CD4-positive, alpha-beta memory T cell (primary cell): ENCODE data around the gene AUNIP. TPM values are rescaled to one million over a fixed set of nuclear protein-coding genes. Genes with fewer than 3 reads are reported as not detected.
A peak's percentile ranks its signal among the peaks of the same experiment; 100 is the strongest.

Experiments
- CTCF ChIA-PET: fragments of 350-600 bp; sonication (Branson Sonifier 250); formaldehyde crosslinking; loops from one replicate; lab custom pipeline; 2021; ENCODE audit warnings: inconsistent platforms; ENCODE audit not compliant: partially characterized antibody; lab: Charles Lee
- POLR2A ChIA-PET: fragments of 350-600 bp; sonication (Branson Sonifier 250); formaldehyde crosslinking; loops from one replicate; lab custom pipeline; 2021; ENCODE audit not compliant: partially characterized antibody; lab: Charles Lee
- DNase-seq, 5 donors: peaks; one replicate each; pipeline versions ENCODE4 v3.0.0 to v3.0.0-alpha.2; 2020 to 2022; ENCODE audit warnings: mixed read lengths in 1 of 5
- H3K27ac ChIP-seq: one replicate; pipeline ENCODE4 v1.7.0; 2013; ENCODE audit warnings: low read depth, low read length
- H3K27me3 ChIP-seq: 2 replicates; pipeline ENCODE4 v1.7.0; 2013; ENCODE audit warnings: mild to moderate bottlenecking, low read length, moderate library complexity; ENCODE audit not compliant: insufficient read depth
- H3K36me3 ChIP-seq: 2 replicates; pipeline ENCODE4 v1.7.0; 2013; ENCODE audit warnings: mild to moderate bottlenecking, low read length, moderate library complexity; ENCODE audit not compliant: insufficient read depth
- H3K4me1 ChIP-seq: 2 replicates; pipeline ENCODE4 v1.7.0; 2013; ENCODE audit warnings: mild to moderate bottlenecking, low read length, moderate library complexity; ENCODE audit not compliant: insufficient read depth
- H3K4me3 ChIP-seq, 2 donors: one replicate each; pipeline ENCODE4 v1.7.0; 2013; ENCODE audit warnings: low read length in 2 of 2, mild to moderate bottlenecking in 1 of 2
- H3K9me3 ChIP-seq, 2 donors: one replicate each; pipeline ENCODE4 v1.7.0; 2013; ENCODE audit warnings: low read length in 2 of 2, control low read depth in 1 of 2; ENCODE audit not compliant: control insufficient read depth in 1 of 2
- H3K27ac Mint-ChIP-seq, 7 donors: one replicate each; pipeline ENCODE4 v1.8.0; 2020 to 2021; ENCODE audit warnings: mixed read lengths in 7 of 7, mild to moderate bottlenecking in 6 of 7, inconsistent platforms in 3 of 7, moderate library complexity in 3 of 7
- H3K27me3 Mint-ChIP-seq, 2 donors: one replicate each; pipeline ENCODE4 v1.8.0; 2020 to 2021; ENCODE audit warnings: mixed read lengths in 2 of 2
- H3K36me3 Mint-ChIP-seq, 2 donors: one replicate each; pipeline ENCODE4 v1.8.0; 2020 to 2021; ENCODE audit warnings: mixed read lengths in 2 of 2, inconsistent platforms in 1 of 2, mild to moderate bottlenecking in 1 of 2
- H3K4me1 Mint-ChIP-seq, 4 donors: one replicate each; pipeline ENCODE4 v1.8.0; 2020 to 2021; ENCODE audit warnings: mixed read lengths in 4 of 4, mild to moderate bottlenecking in 1 of 4
- H3K4me3 Mint-ChIP-seq, 8 donors: one replicate each; pipeline ENCODE4 v1.8.0; 2020 to 2021; ENCODE audit warnings: mixed read lengths in 8 of 8, mild to moderate bottlenecking in 7 of 8, moderate library complexity in 6 of 8, inconsistent platforms in 3 of 8
- H3K9me3 Mint-ChIP-seq, 8 donors: one replicate each; pipeline ENCODE4 v1.8.0; 2020 to 2021; ENCODE audit warnings: mixed read lengths in 8 of 8, mild to moderate bottlenecking in 5 of 8, inconsistent platforms in 3 of 8, moderate library complexity in 1 of 8
- intact Hi-C: fragments of 100-400 bp; cut with micrococcal nuclease; formaldehyde crosslinking; loops from one replicate; pipeline ENCODE4 v1.15.1; 2023
- polyA plus RNA-seq, 2 donors: library from polyadenylated mRNA; unstranded; fragments of 300-500 nt; fragmentation: Illumina TruSeq; gene quantifications; one replicate each; pipeline ENCODE4 v1.2.3, GENCODE V29; 2021
- total RNA-seq, 2 experiments: library from RNA; stranded (reverse); gene quantifications; one replicate each; pipeline ENCODE4 v1.2.3, GENCODE V29; 2021

The AUNIP gene, protein sequence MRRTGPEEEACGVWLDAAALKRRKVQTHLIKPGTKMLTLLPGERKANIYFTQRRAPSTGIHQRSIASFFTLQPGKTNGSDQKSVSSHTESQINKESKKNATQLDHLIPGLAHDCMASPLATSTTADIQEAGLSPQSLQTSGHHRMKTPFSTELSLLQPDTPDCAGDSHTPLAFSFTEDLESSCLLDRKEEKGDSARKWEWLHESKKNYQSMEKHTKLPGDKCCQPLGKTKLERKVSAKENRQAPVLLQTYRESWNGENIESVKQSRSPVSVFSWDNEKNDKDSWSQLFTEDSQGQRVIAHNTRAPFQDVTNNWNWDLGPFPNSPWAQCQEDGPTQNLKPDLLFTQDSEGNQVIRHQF
- not detected for total RNA-seq
- polyA plus RNA-seq = not detected

DNA sequence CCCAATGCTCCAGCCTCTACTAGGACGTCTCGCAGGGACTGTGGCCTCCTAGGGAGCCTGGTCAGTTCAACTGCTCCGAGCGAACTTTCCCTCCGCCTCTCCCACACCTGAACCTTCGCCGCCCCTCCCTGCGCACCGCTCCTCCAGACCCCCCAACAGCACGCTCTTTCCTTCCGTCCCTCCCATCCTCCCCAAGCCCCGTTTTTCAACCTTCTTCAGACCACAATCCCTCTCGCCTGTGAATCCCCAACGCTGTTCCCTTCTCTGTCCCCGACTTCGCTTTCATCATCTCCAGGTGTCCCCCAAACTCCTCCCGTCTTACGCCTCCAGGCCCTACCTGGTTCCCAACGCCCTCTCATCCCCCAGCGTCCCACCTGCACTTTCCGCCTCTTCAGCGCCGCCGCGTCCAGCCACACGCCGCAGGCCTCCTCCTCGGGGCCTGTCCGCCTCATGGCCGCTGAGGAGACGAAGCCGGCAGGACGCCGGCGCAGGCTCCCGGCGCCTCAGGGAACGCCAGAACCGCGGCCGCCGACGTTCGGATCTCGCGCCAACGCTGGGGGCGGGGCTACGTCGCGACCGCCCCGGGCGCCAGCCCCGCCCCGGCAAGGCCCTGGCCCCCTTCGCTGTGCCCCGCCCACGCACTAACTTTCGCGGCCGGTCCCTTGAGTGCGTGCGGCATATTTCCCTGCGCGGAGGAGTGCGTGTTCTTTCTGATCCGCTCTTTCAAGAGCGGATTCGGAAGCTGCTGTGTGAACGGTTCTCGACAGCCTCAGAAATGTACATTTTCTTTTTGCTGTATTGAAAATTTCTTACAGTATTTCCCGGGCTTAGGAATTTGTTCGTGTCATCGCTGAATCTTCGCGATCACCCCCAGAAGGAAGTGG is at the start of gene AUNIP:
Gene AUNIP (minus strand): TSS at position 552 of the 884 bp plus-strand sequence. CDS start 100 bp downstream, at position 452.
- CTCF ChIA-PET = no interaction called here

DNA sequence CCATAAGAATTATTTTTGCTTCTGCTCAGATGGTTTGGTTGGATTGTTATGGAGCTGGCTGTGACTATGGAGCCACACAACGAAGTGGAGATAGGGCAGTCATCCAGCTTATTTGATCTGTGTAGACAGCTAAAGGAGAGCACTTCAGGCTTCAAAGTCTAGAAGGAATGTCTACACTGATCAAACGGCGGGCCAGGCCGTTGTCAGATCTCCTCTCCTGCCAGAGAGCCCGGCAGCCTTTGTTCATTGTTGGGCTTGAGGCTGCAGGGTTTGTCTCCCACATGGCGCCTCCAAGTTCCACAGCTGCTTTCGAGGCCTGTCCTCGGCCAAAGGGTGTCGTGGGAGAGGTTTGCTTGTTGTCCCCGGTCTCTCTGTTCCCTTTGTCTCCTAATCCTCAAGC is 49.8 kb upstream of the AUNIP start:
- Histone ChIP-seq H3K4me1 (peaks cover 17% of the 10 kb centered on the region), H3K4me3 (no peak overlapping the region), H3K27me3 (no peaks in the 10 kb centered on the region), H3K36me3 (no peaks in the 10 kb centered on the region), H3K9me3 (no peaks in the 10 kb centered on the region), H3K27ac (no peak overlapping the region)
- peak overlapping the region in 2 of 7 donors; percentile 54 to 87 for H3K27ac Mint-ChIP-seq
- peak overlapping the region in 1 of 8 donors; percentile 9 for H3K4me3 Mint-ChIP-seq
- DNase-seq = no peak
- H3K27me3 Mint-ChIP-seq = no peaks in the 10 kb centered on the region
- H3K4me1 Mint-ChIP-seq = peaks cover 14 to 31% (median 21%) of the 10 kb centered on the region in 4 donors
- intact Hi-C loops = no loop called here
- ChIA-PET CTCF (interaction anchor here (0.6 to 2.5 kb wide), 3 partner anchors 13 to 1297 kb away, joined by 4 to 9 read pairs (median 7); partner anchors contain the start of gene PAFAH2), POLR2A (interaction anchor here (1.1 kb wide), 1 partner anchor 14 kb away, joined by 4 read pairs; no protein-coding TSS in a partner anchor)
- no peaks in the 10 kb centered on the region for H3K9me3 Mint-ChIP-seq
- peaks cover 0 to 10% of the 10 kb centered on the region in 2 donors for H3K36me3 Mint-ChIP-seq

More for the DNA sequence above, at the start of gene AUNIP:
- intact Hi-C loops = loop anchor here (1.0 to 2.0 kb wide), 2 partner anchors 16 to 39 kb away; partner anchors contain the start of gene PAQR7
- Mint-ChIP-seq H3K4me1 (peaks cover 9 to 24% (median 14%) of the 10 kb centered on the region in 4 donors), H3K9me3 (no peaks in the 10 kb centered on the region), H3K36me3 (peaks cover 0 to 3% of the 10 kb centered on the region in 2 donors), H3K27ac (peak within 1 kb of the TSS; percentile 92 to 98 (median 94)), H3K27me3 (no peaks in the 10 kb centered on the region), H3K4me3 (peak within 1 kb of the TSS; percentile 87 to 95 (median 92))
- POLR2A ChIA-PET = interaction anchor here (1.0 to 5.0 kb wide), 3 partner anchors 16 to 138 kb away, joined by 6 to 28 read pairs (median 16); partner anchors contain the start of genes MTFR1L, PAFAH2 and PAQR7
- Histone ChIP-seq H3K27ac (peak within 1 kb of the TSS; percentile 80), H3K27me3 (no peaks in the 10 kb centered on the region), H3K4me3 (peak within 1 kb of the TSS; percentile 56 to 71), H3K9me3 (no peaks in the 10 kb centered on the region), H3K4me1 (peaks cover 16% of the 10 kb centered on the region), H3K36me3 (no peaks in the 10 kb centered on the region)
- DNase-seq = peak; percentile 88 to 89 (median 89)

DNA sequence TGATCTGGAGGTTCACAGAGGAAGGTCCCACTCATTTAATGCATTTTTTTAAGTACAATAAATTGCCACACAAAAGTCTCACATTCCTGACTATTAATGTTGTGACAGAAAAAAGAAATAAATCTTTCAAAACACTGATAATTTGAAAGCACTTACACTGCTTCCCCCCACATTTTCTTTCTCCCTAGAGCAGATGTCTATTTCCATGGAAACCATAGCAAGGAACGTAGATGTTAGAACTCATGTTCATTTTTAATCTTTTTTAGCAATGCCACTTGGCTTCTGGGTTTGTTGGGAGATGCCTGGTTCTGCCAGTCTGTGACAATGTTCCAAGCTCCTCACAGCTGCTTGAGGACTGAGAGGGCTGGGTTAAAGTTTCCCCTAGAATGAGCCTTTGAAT is 48.9 kb upstream of the AUNIP start:
- Mint-ChIP-seq H3K4me3 (peak overlapping the region in 1 of 8 donors; percentile 18), H3K27ac (peak overlapping the region in 5 of 7 donors; percentile 11 to 97 (median 87)), H3K36me3 (peaks cover 0 to 10% of the 10 kb centered on the region in 2 donors), H3K4me1 (peaks cover 14 to 31% (median 21%) of the 10 kb centered on the region in 4 donors), H3K27me3 (no peaks in the 10 kb centered on the region), H3K9me3 (no peaks in the 10 kb centered on the region)
- no peaks in the 10 kb centered on the region for H3K9me3 ChIP-seq
- no peaks in the 10 kb centered on the region for H3K36me3 ChIP-seq
- H3K27ac ChIP-seq = no peak overlapping the region
- intact Hi-C loops = no loop called here
- no peaks in the 10 kb centered on the region for H3K27me3 ChIP-seq
- POLR2A ChIA-PET = interaction anchor here (1.1 kb wide), 1 partner anchor 15 kb away, joined by 4 read pairs; no protein-coding TSS in a partner anchor
- H3K4me1 ChIP-seq = peaks cover 25% of the 10 kb centered on the region
- CTCF ChIA-PET = interaction anchor here (1.3 to 2.5 kb wide), 2 partner anchors 12 to 89 kb away, joined by 7 to 9 read pairs; partner anchors contain the start of gene PAFAH2
- H3K4me3 ChIP-seq = no peak overlapping the region
- no peak for DNase-seq

DNA sequence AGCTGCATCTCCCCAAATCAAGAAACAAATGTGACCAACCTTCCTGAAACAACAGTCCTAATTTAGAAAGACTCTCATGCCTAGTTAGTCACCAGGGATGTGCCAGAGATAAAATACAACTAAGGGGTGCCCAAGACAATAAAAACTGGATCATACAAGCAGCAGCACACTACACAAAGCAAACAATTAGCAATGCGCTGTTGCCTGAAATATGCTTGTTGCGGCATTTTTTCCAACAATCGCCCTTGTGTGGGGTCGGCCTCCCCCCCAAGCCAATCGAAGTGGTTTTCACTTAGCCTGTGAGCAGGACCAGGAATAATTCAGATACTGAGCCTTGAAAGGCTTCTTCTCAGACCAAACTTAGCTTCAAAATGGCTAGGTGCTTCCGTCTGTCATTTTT is 48.3 kb upstream of the AUNIP start:
- Histone ChIP-seq H3K4me1 (peaks cover 26% of the 10 kb centered on the region), H3K9me3 (no peaks in the 10 kb centered on the region), H3K4me3 (no peak overlapping the region), H3K27ac (no peak overlapping the region), H3K36me3 (no peaks in the 10 kb centered on the region), H3K27me3 (no peaks in the 10 kb centered on the region)
- no peaks in the 10 kb centered on the region for H3K9me3 Mint-ChIP-seq
- DNase-seq = no peak
- peaks cover 14 to 31% (median 21%) of the 10 kb centered on the region in 4 donors for H3K4me1 Mint-ChIP-seq
- peaks cover 0 to 10% of the 10 kb centered on the region in 2 donors for H3K36me3 Mint-ChIP-seq
- CTCF ChIA-PET = interaction anchor here (1.4 kb wide), 1 partner anchor 12 kb away, joined by 8 read pairs; no protein-coding TSS in a partner anchor
- POLR2A ChIA-PET = interaction anchor here (1.0 to 1.5 kb wide), 3 partner anchors 10 to 87 kb away, joined by 3 to 4 read pairs (median 4); no protein-coding TSS in a partner anchor
- H3K27me3 Mint-ChIP-seq = no peaks in the 10 kb centered on the region
- H3K4me3 Mint-ChIP-seq = peak overlapping the region; percentile 38 to 93 (median 82)
- H3K27ac Mint-ChIP-seq = peak overlapping the region; percentile 79 to 97 (median 95)
- intact Hi-C loops = loop anchor here (2.0 kb wide), 1 partner anchor 15 kb away; no protein-coding TSS in a partner anchor

DNA sequence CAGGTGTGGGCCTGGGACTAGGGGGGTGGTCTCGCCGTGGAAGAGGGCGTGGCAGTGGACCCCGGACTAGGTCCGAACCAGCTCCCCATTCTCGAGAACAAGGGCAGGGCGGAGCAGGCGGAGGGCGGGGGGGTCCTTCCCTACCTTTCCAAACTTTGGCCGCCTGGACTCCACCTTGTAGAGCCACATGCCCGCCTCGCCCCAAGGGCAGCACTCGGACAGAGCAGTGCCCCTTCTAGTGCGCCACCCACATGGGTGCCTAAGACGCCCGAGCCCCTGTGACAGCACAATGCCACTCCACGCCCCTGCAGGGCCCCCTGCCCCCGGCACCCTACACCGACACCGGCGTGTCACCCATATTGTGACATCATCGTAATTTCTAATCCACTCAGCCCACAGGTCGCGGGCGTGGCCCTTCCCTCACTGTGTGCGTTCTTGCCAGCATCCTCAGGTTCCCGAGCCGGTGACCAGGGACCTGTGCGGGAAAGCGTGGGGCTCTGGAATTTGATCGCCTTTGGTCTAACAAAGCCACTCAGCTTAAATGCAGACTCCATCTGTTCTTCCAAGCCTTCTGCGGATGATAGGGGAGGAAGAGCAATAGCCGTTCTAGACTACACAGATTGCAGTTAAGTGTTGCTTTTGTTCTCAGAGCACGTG is 47.5 kb upstream of the AUNIP start:
- Mint-ChIP-seq H3K4me1 (peaks cover 14 to 31% (median 21%) of the 10 kb centered on the region in 4 donors), H3K27me3 (no peaks in the 10 kb centered on the region), H3K27ac (peak overlapping the region; percentile 79 to 97 (median 95)), H3K4me3 (peak overlapping the region; percentile 80 to 93 (median 86)), H3K36me3 (peaks cover 0 to 10% of the 10 kb centered on the region in 2 donors), H3K9me3 (no peaks in the 10 kb centered on the region)
- ChIA-PET POLR2A (interaction anchor here (0.6 to 3.8 kb wide), 7 partner anchors 11 to 659 kb away, joined by 3 to 21 read pairs (median 3); partner anchors contain the start of gene RSRP1), CTCF (interaction anchor here (1.4 kb wide), 1 partner anchor 11 kb away, joined by 8 read pairs; no protein-coding TSS in a partner anchor)
- H3K27ac ChIP-seq = peak overlapping the region; percentile 54
- peak; percentile 36 to 66 (median 39) for DNase-seq
- H3K27me3 ChIP-seq = no peaks in the 10 kb centered on the region
- H3K36me3 ChIP-seq = no peaks in the 10 kb centered on the region
- intact Hi-C loops = loop anchor here (2.0 kb wide), 1 partner anchor 16 kb away; no protein-coding TSS in a partner anchor
- H3K4me3 ChIP-seq = peak overlapping the region in 1 of 2 donors; percentile 71
- H3K4me1 ChIP-seq = peaks cover 26% of the 10 kb centered on the region
- no peaks in the 10 kb centered on the region for H3K9me3 ChIP-seq
